NCI-H2171 (cell line): ENCODE results near the gene GKN1.

Experiments used
- DNase-seq: peaks from one replicate; lab custom pipeline; 2025; lab: John Stamatoyannopoulos, UW

GKN1 gene

GRCh38 chr2:69010437-69011194 lies 36.2 kb downstream of the GKN1 start:
- no peak for DNase-seq

DNA sequence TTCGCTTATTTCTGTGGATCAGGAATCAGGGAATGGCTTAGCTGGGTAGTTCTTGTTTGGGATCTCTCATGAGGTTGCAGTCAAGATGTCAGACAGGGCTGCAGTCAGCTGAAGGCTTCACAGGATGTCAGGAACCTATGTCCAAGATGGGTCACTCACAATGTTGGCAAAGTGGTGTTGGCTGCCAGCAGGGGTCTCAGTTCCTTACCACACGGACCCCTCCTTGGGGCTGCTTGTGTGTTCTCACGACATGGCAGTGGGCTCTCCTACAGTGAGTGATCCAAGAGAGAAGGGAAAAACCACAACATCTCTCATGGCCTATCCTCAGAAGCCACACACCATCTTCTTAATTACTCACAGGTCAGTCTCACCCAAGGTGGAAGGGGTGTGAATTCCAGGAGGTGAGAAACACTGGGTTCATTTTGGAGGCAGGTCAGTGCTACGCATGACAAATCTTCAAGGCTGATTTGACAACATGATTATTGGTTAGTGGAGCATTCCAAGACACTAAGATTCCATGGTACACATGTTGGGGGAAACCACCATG lies 37.2 kb downstream of the GKN1 start:
- no peak for DNase-seq

- DNase-seq = peak; percentile 76
Measured at GRCh38 chr2:69012310-69013141, 38.1 kb downstream of the GKN1 start.

DNA sequence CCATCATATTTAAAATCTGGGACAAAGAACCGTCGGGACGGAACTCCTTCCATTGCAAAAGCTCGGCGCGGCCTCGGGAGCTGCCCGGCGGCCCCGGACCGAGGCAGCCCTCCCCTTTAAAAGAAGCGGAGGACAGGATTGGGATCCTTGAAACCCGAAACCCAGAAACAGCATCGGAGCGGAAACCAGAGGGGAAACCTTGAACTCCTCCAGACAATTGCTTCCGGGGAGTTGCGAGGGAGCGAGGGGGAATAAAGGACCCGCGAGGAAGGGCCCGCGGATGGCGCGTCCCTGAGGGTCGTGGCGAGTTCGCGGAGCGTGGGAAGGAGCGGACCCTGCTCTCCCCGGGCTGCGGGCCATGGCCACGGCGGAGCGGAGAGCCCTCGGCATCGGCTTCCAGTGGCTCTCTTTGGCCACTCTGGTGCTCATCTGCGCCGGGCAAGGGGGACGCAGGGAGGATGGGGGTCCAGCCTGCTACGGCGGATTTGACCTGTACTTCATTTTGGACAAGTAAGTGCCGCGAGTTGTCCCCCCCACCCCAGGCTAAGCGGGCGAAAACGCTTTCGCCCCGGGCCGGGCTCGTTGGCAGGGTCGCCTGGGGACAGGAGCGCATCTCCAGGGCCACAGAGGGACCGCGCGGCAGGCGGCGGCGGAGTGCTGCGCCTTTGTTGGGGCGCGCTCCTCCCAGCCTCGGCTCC lies 38.9 kb downstream of the GKN1 start, which contains the start of gene ANTXR1:
ANTXR1 (plus strand) TSS at position 38 of the 698 bp plus-strand sequence; CDS start at position 359, 321 bp downstream.
- DNase-seq = peak; percentile 83

GRCh38 chr2:69013840-69014821 lies 39.7 kb downstream of the GKN1 start:
- no peak for DNase-seq

DNA sequence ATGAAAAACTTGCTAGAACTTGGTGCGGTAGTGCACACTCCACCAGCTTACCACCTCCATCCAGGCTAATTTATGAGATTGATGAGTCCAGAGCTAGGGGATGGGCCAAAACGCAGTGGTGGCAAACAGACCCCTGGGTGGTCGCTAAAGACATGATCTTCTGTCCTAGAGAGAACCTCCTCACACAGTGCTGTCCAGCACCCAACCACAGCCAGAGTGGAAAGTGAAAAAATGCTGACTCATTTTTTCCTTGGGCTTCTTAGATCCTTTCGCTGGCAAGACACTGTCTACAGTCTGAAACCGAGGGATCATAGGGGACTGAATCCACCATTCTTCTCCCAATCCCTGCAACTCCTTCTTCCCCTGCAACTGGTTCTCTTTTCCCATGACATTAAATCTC lies 42.6 kb downstream of the GKN1 start:
- no peak for DNase-seq

- no peak for DNase-seq
Measured at GRCh38 chr2:69017835-69018234, 43.4 kb downstream of the GKN1 start.

DNA sequence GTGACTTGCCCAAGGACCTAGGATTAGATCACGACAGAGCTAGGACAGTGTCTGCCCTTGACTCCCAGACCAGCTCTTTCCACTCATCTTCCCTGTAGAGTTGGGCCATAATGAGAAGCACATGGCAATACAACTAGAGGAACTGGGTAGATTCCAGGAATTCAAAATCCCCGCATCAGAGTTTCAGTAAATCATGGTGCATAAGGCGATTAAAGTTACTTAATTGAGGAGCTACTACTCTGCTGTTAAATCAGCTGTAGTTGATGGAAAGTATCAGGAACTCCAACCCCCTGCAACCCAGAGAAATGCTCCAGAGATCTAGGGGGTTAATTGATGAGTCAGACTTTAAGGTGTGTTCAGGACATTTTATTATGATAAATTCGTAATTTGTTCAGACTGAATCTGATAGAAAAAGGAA lies 44.3 kb downstream of the GKN1 start:
- DNase-seq = no peak

DNA sequence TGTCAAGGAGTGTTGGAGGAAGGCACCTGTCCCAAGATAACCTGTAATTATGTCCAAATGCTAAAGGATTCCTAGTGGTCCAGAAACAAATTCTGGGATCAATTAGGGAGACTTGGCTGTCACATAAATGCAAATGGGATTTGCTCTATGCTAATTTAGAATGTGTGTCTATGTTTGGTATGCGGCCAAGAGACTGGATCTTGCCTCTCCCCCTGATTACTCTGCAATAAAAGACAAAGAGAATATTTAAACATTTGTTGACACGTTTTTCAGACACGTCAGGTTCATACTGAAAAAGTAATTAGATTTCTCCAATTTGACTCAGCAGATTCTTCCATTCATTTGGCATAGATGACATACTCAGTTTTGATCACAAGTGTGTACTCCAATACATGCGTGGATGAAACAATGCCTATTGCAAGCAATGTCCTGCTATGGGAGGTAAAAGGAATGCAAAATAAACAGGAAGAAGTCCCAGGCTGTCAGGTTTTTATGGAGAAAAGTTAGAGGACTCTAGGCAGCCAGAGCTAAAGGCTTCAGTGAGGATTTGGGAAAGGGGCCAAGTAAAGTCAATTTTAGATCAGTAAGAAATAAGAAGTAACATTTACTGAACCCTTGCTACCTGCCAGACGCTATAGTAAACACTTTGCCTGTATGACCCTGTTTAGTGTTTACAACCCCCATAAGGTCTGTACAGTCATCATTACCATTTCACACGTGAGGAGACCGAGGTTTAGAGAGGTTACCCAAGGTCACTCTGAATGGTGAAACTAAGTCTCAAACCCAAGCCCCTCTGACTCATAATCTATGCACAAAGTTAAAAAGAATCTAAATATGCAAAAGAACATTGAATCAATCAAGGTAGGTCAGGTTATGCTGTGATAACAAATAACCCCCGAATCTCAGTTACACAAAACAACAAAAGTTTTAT lies 46.3 kb downstream of the GKN1 start:
- DNase-seq = no peak

DNA sequence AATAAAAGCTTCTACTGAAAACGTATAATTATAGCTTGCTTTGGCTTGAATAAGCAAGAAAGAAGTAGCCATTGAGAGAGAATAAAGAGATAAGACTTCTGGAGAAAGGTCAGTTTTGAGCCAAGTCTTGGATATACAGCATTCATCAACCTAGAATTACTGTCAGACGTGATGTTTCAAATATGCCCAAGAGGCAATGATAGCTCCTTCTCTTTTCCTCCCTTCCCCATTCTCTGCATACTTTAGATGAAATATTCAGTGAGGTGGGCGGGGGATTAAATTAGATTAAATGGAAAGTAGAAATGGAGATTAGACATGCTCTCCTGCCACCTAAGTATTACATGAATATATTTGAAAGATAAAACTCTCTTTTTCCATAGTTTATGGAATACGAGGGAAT lies 47.3 kb downstream of the GKN1 start:
- DNase-seq = no peak

DNA sequence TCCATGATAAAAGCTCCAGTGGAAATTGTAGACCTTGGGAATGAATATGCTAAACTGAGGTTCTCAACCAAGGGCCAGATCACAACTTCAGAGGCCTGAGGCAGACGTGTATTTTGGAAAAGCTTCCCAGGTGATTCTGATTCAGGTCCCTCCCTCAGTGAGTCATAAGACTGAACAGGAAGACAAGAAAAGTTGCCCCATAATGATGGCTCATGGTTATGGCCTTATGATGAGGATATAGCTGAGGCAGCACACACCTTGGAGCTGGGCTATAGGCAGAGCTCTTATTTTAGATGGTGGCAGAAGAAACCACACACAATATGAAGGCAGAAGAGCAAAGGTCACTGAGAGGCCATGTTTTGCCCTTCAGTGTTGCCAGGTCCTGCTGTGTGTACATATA lies 48.1 kb downstream of the GKN1 start:
- DNase-seq = no peak

DNA sequence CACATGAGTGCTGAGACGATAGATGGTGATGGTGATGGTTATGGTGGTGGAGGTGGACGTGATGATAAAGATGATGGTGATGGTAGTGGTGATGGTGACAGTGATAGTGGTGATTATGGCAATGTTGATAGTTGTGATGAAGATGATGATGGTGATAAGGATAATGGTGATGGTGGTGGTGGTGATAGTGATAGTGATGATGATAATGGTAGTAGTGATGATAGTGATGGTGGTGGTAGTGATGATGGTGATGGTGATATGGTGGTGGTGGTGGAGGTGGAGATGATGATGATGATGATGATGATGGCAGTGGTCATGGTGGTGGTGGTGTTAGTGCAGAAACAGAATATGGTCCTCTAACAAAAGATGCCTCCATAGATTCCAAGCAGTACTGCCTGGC lies 48.8 kb downstream of the GKN1 start:
- DNase-seq = no peak

DNA sequence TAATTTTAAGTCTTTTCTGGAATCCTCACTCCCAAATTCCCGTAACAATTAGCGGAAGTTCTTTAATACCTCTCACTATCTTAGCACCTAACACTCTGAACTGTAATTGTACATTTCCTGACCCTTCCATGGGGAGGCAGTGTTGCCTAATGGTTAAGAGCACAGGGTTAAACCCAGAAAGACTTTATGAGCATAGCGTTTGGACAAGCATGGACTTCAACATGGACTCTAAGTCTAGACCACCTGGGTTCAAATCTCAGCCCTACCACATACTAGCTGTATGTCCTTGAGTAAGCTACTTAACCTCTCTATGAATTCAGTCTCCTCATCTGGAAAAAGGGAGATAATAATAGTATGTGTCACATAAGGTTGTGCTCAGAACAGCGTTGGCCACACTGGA lies 51.6 kb downstream of the GKN1 start:
- DNase-seq = no peak

DNA sequence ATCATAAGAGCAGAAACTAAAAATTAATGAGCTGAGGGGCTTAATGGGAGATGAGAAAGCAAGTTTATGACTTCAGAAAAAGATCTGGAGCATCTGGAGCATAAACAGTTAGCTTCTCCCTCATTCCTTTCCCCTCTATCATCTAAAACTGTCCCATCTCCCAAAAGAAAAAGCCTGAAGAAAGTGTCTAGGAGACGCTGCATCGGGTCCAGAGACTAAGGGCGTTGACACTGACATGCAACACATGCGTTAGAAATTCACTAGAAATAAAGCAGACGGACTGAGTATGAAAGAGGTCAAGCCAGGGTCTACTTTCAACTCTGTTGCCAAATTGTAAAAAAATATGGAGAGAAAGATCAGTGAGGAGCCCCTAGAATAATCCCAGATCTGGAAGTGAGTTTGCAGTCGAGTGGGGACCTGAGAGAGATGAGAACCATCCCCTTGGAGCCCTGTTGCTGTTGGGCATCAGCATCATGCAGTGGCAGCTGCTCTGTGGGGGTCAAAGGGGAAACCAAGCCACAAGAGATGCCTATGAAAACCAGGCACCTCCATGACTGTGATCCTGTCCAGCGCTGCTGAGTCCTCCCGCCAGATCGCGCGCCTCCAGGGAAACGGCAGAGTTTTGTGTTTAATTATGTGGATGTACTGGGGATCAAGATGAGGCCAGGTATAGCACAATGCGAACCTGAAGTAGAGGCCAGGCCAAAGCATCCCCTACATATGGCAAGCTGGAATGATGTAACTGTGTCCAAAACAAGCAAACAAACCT lies 52.4 kb downstream of the GKN1 start:
- no peak for DNase-seq
